Activated naive CD8-positive, alpha-beta T cell treated with anti-CD3 and anti-CD28 coated beads, Interleukin-2, amount 10 ng/mL, durations not matched to agents 7 days and 5 days (primary cell): ENCODE measurements around the gene TLNRD1. TPM values are rescaled to one million over a fixed set of nuclear protein-coding genes. Genes with fewer than 3 reads are reported as not detected.

Source experiments
- ATAC-seq: fragments of 150-1000 bp; cut with Tn5 transposase; one replicate; pipeline ENCODE4 v1.10.0; 2021; ENCODE audit warnings: low read depth, moderate library complexity
- POLR2A ChIA-PET: fragments of 350-600 bp; sonication (Branson Sonifier 250); formaldehyde crosslinking; loops from one replicate; lab custom pipeline; 2021; ENCODE audit warnings: antibody characterized with exemption; lab: Charles Lee
- DNase-seq: peaks from one replicate; pipeline ENCODE4 v3.0.0; 2021
- H3K27ac Mint-ChIP-seq: one replicate; pipeline ENCODE4 v1.8.0; 2022; ENCODE audit warnings: mild to moderate bottlenecking, mixed read lengths
- H3K27me3 Mint-ChIP-seq: one replicate; pipeline ENCODE4 v1.8.0; 2022; ENCODE audit warnings: mild to moderate bottlenecking, moderate library complexity, mixed read lengths
- H3K36me3 Mint-ChIP-seq: one replicate; pipeline ENCODE4 v1.8.0; 2021; ENCODE audit warnings: mild to moderate bottlenecking, mixed read lengths
- H3K4me1 Mint-ChIP-seq: one replicate; pipeline ENCODE4 v1.8.0; 2021; ENCODE audit warnings: mixed read lengths
- H3K4me3 Mint-ChIP-seq: one replicate; pipeline ENCODE4 v1.8.0; 2022; ENCODE audit warnings: mild to moderate bottlenecking, moderate library complexity, mixed read lengths
- H3K9me3 Mint-ChIP-seq: one replicate; pipeline ENCODE4 v1.8.0; 2021; ENCODE audit warnings: mixed read lengths
- total RNA-seq, 2 experiments: library from RNA; stranded (reverse); gene quantifications; one replicate each; pipeline ENCODE4 v1.2.3, GENCODE V29; 2021

Gene TLNRD1
- total RNA-seq, 2 experiments from 2014 or later, result 24.0 to 24.5 TPM

DNA sequence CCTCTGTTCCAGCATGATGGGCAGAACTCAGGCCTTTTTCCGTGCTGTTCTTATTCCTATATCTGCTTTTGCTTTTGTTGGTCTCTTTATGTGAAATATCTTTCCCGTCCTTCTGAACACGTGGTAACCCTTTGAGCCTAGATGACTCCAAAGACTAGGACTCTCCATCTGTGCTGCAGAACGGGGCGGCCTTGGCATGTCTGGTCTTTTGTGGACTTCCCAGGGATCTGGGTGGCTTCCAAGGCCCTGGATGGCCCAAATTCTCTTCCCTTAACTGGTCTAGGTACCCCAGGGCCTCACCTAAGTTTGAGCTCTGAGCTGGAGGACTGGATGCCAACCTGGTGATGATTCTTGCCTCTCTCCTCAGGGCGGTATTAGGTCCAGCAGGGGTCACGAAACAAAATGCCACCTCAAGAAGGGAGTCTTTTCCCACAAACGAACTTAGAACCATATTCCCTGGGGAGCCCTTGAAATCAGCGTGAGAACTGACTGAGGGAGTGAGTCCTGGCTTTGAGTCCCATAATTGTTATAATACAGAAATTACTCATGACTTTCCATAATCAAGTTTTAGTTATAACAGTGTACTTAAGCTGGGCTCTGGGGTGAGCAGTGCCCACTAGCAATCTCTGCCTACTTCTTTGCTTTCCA lies 13.8 kb downstream of the TLNRD1 start:
- Mint-ChIP-seq H3K27me3 (peaks cover 1% of the 10 kb centered on the region), H3K4me1 (peaks cover 5% of the 10 kb centered on the region), H3K36me3 (peaks cover 2% of the 10 kb centered on the region), H3K27ac (no peak overlapping the region), H3K4me3 (no peak overlapping the region), H3K9me3 (no peaks in the 10 kb centered on the region)
- no peak for ATAC-seq
- no peak for DNase-seq
- POLR2A ChIA-PET, result no interaction called here

DNA sequence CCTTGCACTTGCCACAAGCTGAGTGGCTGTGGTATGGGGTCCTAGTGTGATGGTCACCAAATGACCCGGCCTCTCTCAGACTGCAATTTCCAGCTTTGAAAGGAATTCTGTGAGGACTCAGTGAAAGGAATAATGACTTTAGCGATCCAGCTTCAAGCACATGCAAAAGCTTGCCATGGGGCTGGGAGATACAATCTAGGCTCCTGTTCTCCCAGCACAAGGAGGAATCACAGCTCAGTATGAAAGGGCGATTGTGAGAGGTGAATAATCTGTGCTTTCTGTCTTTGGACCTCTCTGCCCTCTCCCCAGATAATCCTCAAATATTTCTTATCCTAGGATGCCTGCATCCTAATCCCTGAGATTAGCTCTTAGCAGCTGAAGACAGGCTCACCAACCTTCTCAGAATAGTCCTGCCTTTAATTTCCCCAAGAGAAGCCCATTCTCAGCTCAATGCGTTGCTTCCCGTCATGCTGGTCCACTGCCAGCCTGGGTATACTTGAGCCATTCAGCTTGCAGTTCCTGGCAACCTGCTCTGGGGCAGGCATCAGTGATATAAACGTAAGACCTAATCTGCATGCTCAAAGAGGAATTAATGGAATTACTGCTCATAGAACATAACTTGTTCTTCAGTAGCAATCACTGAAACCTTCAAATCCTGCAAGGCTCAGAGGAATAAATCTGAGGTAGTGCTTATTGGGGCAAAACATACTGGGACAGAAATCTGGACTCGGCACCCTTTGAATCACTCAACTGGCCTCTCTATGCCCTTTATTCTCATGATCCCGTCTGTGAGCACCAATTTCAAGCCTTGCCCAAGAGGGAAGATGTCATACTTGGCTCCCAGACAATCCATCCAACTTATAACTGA lies 15.1 kb downstream of the TLNRD1 start:
- Mint-ChIP-seq H3K9me3 (no peaks in the 10 kb centered on the region), H3K4me1 (no peaks in the 10 kb centered on the region), H3K4me3 (no peak overlapping the region), H3K27ac (no peak overlapping the region), H3K36me3 (no peaks in the 10 kb centered on the region), H3K27me3 (peaks cover 1% of the 10 kb centered on the region)
- POLR2A ChIA-PET, result no interaction called here
- no peak for DNase-seq
- no peak for ATAC-seq

DNA sequence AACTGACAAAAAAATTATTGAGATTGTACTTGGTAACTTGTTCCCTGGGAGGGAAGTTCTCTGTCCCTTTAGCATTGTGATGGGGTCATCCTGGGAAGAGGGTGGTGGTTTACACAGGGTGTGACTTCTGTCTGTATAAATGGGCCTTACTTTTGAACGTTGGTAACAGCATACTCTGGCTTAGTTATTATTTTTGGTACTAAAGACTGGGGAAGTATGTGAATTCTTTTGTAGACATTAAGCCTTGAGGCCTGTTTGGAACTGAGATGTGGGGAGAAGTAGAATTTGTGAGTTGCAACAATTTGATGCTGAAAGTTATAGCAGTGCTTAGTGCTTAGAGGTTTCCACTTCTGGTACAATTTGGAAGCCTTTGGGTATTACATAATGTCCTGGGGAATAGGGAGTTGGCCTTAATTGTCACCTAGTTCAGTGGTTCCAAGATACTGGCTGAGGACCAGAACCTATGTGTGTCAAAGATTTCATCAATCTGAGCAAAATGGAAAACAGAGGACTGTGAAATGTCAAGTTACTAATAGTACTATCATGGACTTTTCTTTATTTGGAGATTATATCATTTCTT lies 15.9 kb downstream of the TLNRD1 start:
- H3K4me3 Mint-ChIP-seq, result no peak overlapping the region
- no peaks in the 10 kb centered on the region for H3K9me3 Mint-ChIP-seq
- DNase-seq (no peak), ATAC-seq (no peak)
- no peaks in the 10 kb centered on the region for H3K36me3 Mint-ChIP-seq
- H3K27me3 Mint-ChIP-seq, result peaks cover 1% of the 10 kb centered on the region
- H3K27ac Mint-ChIP-seq, result no peak overlapping the region
- POLR2A ChIA-PET, result no interaction called here
- no peaks in the 10 kb centered on the region for H3K4me1 Mint-ChIP-seq

DNA sequence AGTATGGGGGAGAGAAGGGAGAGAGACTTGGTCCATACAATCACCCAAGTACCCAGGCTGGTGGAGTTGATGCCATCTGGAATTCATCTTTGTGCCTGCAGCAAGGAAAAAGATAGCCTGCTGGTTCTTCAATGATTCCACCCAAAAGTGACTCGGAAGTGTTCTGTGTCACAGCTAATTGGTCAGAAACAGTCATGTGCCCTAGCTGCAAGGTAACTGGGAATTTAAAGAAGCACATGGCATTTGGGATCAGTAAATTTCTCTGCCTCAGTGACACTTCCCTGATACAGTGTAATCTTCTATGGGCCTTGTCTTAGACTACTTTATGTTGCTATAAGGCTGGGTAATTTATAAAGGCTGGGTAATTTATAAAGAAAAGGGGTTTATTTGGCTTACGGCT lies 17.5 kb downstream of the TLNRD1 start:
- H3K4me1 Mint-ChIP-seq, result no peaks in the 10 kb centered on the region
- no peak for DNase-seq
- H3K27ac Mint-ChIP-seq, result no peak overlapping the region
- H3K36me3 Mint-ChIP-seq, result no peaks in the 10 kb centered on the region
- POLR2A ChIA-PET, result interaction anchor here (1.0 kb wide), 1 partner anchor 18 kb away, joined by 5 read pairs; no protein-coding TSS in a partner anchor
- no peak for ATAC-seq
- H3K9me3 Mint-ChIP-seq, result no peaks in the 10 kb centered on the region
- H3K4me3 Mint-ChIP-seq, result no peak overlapping the region
- H3K27me3 Mint-ChIP-seq, result peaks cover 1% of the 10 kb centered on the region

DNA sequence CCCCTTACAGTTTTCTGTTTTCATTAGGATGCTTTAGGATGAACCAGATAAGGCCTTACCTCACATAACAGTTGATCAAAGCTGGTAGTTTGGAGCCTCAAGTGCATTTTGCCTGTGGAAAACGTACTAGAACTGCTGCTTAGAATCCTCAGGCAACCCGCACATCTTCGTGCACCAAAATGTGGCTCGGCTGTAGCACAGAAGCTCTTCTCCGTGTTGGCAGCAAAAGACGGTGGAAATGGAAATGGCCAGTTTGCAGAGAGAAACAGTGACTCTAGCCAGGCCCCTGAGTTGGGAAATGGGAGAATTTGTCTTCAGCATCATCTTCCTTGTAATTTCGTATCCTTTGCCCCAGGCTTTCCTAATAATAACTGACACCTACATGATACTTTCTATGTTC lies 20.6 kb downstream of the TLNRD1 start:
- Mint-ChIP-seq H3K4me1 (peaks cover 14% of the 10 kb centered on the region), H3K4me3 (no peak overlapping the region), H3K27me3 (no peaks in the 10 kb centered on the region), H3K9me3 (no peaks in the 10 kb centered on the region), H3K27ac (no peak overlapping the region), H3K36me3 (no peaks in the 10 kb centered on the region)
- POLR2A ChIA-PET, result no interaction called here
- DNase-seq (no peak), ATAC-seq (no peak)

DNA sequence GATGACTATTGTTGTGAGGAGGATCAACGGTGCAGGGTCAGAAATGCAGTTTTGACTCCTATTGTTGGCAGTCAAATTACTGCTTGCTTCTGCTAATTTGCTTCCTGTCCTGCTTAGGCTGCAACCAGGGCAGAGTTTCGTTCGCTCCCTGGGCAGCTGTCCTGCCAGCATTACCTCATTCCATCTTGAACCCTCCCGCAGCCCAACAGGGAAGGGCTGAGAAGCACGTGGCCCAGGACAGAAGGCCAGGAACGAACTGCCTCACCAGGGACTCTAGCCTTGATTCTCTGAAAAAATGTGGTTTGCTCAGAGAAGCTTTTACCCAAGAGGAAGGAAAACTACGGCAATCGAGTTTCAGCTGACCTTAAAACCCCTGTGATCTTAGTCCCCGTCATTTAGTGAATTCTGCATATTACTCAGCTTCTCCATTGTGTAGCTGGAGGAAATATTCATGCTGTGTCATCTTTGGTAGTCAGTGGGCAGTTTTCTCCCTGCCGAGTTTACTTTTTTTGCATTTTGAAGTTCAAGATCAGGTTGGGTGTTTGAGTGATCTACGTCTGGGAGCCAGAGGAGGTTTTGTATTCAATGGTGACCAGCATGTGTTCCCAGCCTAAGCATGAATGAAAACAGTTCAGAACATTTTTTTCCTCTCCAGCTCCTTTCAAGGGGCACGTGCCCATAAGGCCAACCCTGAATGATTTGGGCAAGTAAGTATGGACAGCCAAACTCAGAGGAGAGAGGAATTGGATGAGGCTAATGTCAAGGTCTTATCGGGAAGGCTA lies 23.0 kb downstream of the TLNRD1 start:
- peak overlapping the region; percentile 52 for H3K27ac Mint-ChIP-seq
- POLR2A ChIA-PET, result interaction anchor here (0.9 kb wide), 1 partner anchor 22 kb away, joined by 4 read pairs; no protein-coding TSS in a partner anchor
- no peaks in the 10 kb centered on the region for H3K27me3 Mint-ChIP-seq
- DNase-seq, result no peak
- peaks cover 14% of the 10 kb centered on the region for H3K4me1 Mint-ChIP-seq
- ATAC-seq, result peak; percentile 58
- H3K4me3 Mint-ChIP-seq, result peak overlapping the region; percentile 18
- no peaks in the 10 kb centered on the region for H3K9me3 Mint-ChIP-seq
- no peaks in the 10 kb centered on the region for H3K36me3 Mint-ChIP-seq

DNA sequence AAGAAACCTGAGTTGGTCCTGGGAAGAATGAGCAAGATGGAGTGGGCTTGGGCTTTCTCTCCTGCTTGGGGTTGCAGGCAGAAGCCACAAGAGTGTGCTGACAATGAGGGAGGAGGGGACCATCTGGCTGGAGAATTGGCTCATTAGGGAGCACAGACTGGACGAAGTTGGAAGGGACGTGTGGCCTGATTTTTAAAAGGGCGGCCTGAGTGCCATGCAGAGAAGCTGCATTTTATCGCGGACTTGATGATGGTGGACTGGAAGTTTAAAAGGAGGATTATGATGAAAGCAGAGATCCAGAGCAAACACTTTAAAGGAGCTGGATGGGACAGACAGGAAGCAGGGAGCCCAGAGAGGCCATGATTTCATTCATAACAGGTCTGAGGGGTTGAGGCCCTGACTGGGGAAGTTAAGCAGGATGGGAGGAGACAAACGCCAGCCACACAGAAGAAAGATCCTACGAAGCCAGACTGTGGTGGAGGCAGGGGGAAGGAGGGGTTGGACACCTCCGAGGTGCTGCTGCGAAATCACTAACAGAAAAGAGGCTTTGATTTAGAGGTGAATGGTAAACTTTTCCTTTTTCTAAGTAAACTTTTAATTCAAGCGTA lies 23.6 kb downstream of the TLNRD1 start:
- Mint-ChIP-seq H3K4me3 (no peak overlapping the region), H3K36me3 (no peaks in the 10 kb centered on the region), H3K9me3 (no peaks in the 10 kb centered on the region), H3K4me1 (peaks cover 14% of the 10 kb centered on the region), H3K27me3 (peaks cover 2% of the 10 kb centered on the region), H3K27ac (no peak overlapping the region)
- ATAC-seq, result no peak
- POLR2A ChIA-PET, result interaction anchor here (0.9 kb wide), 1 partner anchor 23 kb away, joined by 4 read pairs; no protein-coding TSS in a partner anchor
- DNase-seq, result no peak

DNA sequence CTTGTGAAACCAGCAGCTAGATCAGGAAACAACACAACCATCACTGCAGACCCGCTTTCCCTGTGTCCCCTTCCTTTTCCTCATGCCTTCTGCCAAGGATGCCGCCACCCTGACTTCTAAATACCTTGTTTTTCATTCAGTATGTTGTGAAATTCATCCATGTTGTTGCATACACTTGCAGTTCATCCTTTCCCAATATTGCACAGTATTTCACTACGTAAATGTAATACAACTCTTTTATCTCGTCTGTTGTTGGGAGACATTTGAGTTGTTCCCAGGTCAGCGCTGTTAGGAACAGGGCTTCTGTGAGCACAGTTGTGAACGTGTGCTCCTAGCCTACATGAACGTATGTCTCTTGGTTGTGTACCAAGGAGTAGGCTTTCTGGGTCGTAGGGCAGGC lies 24.2 kb downstream of the TLNRD1 start:
- peaks cover 19% of the 10 kb centered on the region for H3K4me1 Mint-ChIP-seq
- DNase-seq (no peak), ATAC-seq (no peak)
- H3K9me3 Mint-ChIP-seq, result peaks cover 5% of the 10 kb centered on the region
- POLR2A ChIA-PET, result no interaction called here
- peaks cover 4% of the 10 kb centered on the region for H3K36me3 Mint-ChIP-seq
- H3K27ac Mint-ChIP-seq, result no peak overlapping the region
- no peak overlapping the region for H3K4me3 Mint-ChIP-seq
- H3K27me3 Mint-ChIP-seq, result peaks cover 2% of the 10 kb centered on the region

DNA sequence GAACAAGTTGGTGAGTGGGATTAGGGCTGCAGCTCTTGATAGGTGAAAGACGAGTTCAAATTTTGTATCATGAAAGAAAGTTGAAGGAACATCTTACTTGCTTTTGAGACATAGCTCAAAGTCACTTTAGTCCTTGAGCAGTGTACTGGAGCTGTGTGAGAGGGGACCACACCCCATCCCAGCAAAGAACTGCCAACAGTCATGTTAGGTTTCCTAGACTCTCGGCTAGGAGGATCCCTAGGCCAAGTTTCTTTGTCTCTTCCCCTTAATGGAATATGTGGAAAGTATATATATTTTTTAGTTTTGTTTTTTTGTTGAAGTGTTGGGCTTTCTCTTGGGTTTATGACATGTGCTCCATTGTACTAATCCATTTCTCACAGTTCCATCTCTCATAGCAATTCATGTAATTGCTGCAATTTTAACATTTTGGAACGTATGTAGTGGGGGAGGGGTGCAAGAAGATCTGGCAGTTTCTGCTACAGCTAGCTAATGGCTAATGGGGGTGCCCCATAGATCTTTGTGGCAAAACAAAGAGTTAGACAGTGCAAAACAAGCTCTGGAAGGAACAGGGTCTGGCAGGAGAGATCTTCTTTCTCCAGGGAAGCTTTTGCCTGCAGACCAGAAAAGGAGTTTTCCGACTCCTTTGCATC lies 25.1 kb downstream of the TLNRD1 start:
- Mint-ChIP-seq H3K9me3 (peaks cover 9% of the 10 kb centered on the region), H3K4me3 (no peak overlapping the region), H3K27ac (no peak overlapping the region), H3K36me3 (peaks cover 7% of the 10 kb centered on the region), H3K27me3 (peaks cover 2% of the 10 kb centered on the region), H3K4me1 (peaks cover 20% of the 10 kb centered on the region)
- DNase-seq, result no peak
- POLR2A ChIA-PET, result no interaction called here
- no peak for ATAC-seq

DNA sequence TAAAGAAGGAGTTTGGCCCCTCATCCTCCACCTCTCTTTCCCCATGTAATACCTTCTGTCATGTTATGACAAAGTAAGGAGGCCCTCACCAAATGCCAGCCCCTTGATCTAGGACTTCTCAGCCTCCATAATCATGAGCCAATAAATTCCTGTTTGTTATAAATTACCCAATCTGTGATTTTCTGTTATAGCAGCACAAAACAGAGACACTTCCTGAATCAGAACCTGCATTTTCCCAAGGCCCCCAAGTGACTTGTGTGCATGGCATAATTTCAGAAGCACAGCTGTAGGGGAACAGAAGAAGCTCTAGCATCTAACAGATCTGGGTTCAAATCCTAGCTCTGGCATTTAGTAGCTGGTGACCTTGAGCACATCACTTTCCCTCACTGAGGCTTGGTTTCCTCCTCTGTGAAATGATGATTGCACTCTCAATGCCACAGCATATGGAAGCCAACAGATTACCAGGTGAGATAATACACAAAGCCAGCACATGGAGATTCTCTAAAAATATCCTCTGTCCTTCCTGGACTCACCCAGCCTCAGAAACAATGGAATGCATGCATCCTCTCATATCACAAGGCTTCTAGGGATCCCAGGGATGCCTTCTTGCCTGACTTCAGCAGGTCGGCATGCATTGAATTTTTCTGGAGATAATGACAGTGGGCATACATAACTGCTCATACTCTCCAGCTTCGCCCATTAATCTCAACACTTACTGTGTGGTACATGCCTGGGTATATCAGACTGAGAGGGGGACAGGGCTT lies 26.3 kb downstream of the TLNRD1 start:
- POLR2A ChIA-PET, result no interaction called here
- no peak for DNase-seq
- Mint-ChIP-seq H3K4me1 (peaks cover 20% of the 10 kb centered on the region), H3K4me3 (no peak overlapping the region), H3K9me3 (peaks cover 11% of the 10 kb centered on the region), H3K27ac (no peak overlapping the region), H3K27me3 (peaks cover 4% of the 10 kb centered on the region), H3K36me3 (peaks cover 7% of the 10 kb centered on the region)
- no peak for ATAC-seq

DNA sequence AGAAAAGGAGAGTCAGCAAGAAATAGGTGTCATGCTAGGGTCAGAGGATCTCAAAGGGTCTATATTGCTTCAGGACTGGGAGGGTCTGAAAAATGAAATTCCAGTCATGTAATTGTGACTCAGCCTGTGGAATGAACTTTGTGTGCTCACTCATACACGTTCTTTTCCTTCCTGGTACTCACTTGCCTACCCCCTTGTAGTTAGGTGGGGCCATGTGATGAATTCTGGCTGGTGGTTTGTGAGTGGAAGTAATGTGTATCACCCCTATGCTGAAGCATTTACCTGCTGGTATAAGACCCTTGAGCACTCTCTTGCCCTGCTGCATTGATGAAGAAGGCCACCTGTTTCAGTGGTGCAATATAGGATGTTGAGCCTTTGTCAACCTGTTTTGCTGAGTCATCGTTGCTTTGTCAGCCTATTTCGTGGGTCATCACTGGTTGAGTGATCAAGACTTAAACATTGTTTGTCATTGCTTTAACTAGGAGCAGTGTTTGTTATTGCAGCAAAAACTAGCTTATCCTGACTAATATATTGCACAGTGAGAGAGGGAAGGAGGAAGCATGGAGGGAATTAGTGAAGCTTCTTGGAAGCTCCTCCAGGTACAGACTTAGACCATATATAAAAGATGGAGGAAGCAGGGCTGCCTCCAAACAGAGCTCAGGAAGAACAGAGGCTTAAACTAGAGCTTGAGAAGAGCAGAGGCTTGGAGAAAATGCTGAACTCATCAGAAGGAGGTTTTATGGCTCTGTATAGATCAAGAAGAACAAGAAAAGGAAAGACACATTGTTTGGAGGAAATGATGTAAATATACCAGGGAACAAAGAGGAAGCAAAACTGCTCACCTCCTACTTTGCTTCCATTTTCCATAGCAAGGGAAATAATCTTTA lies 28.9 kb downstream of the TLNRD1 start:
- DNase-seq (no peak), ATAC-seq (no peak)
- POLR2A ChIA-PET, result no interaction called here
- peaks cover 9% of the 10 kb centered on the region for H3K4me1 Mint-ChIP-seq
- H3K4me3 Mint-ChIP-seq, result no peak overlapping the region
- peaks cover 7% of the 10 kb centered on the region for H3K36me3 Mint-ChIP-seq
- peaks cover 12% of the 10 kb centered on the region for H3K27me3 Mint-ChIP-seq
- peaks cover 11% of the 10 kb centered on the region for H3K9me3 Mint-ChIP-seq
- no peak overlapping the region for H3K27ac Mint-ChIP-seq
